NCI-H446 (cell line): ENCODE measurements around the gene PBX1.

Experiments used
- DNase-seq, 2 experiments: peaks; one replicate each; lab custom pipeline; 2025; lab: John Stamatoyannopoulos, UW

PBX1 gene

GRCh38 chr1:164876398-164877116 is 317.6 kb downstream of the PBX1 start:
- no peak for DNase-seq

GRCh38 chr1:164880199-164880598 is 321.2 kb downstream of the PBX1 start:
- no peak for DNase-seq

- no peak for DNase-seq
Measured at GRCh38 chr1:164880644-164881043, 321.7 kb downstream of the PBX1 start.

GRCh38 chr1:164885311-164885710 is 326.3 kb downstream of the PBX1 start:
- DNase-seq, result no peak

- DNase-seq, result no peak
Measured at GRCh38 chr1:164886101-164886500, 327.1 kb downstream of the PBX1 start.

GRCh38 chr1:164891615-164892014 is 332.6 kb downstream of the PBX1 start:
- DNase-seq, result no peak

GRCh38 chr1:164895026-164895912 is 336.3 kb downstream of the PBX1 start:
- DNase-seq, result no peak

- DNase-seq, result no peak
Measured at GRCh38 chr1:164901031-164901430, 342.0 kb downstream of the PBX1 start.
